GM12878 (cell line): Measurements from ENCODE around the gene LDLRAD4. TPM values are rescaled to one million over a fixed set of nuclear protein-coding genes. Genes with fewer than 3 reads are reported as not detected.

Experiments used
- ATAC-seq: fragments of 200-7000 bp; cut with Tn5 transposase; 3 replicates; pipeline ENCODE4 v1.9.1; 2020; ENCODE audit warnings: mild to moderate bottlenecking, moderate library complexity
- BruUV-seq: library from RNA; stranded (reverse); fragments of 400-500 nt; replicated peaks from 2 replicates; lab custom pipeline; 2021; lab: Mats Ljungman, UMichigan
- CTCF ChIA-PET: fragments of 300-600 bp; sonication (Branson Sonifier 250); formaldehyde crosslinking; extraction: SDS; loops from one replicate; lab custom pipeline; 2021; ENCODE audit warnings: inconsistent platforms; lab: Yijun Ruan, JAX
- POLR2A ChIA-PET: fragments of 350-600 bp; formaldehyde crosslinking; extraction: SDS; loops from one replicate; lab custom pipeline; 2021; ENCODE audit warnings: inconsistent platforms; lab: Charles Lee
- RAD21 ChIA-PET: fragments of 300-600 bp; sonication (Branson Sonifier 250); formaldehyde crosslinking; loops from one replicate; lab custom pipeline; 2023; ENCODE audit warnings: antibody characterized with exemption; ENCODE audit not compliant: unreplicated experiment; lab: Charles Lee
- SMC1A ChIA-PET: fragments of 300-600 bp; sonication (Branson Sonifier 250); formaldehyde crosslinking; loops from one replicate; lab custom pipeline; 2023; ENCODE audit not compliant: unreplicated experiment, uncharacterized antibody; lab: Charles Lee
- DNase-seq: peaks from one replicate; pipeline ENCODE4 v3.0.0-alpha.2; 2011; ENCODE audit warnings: low read depth, low spot score
- FAIRE-seq: peaks from 3 replicates; lab custom pipeline; 2011; peaks lifted over from hg19 to GRCh38; lab: Jason Lieb, UNC
- H2AFZ ChIP-seq: 2 replicates; pipeline ENCODE4 v1.6.0; 2011; ENCODE audit warnings: low read depth, low read length, control low read depth; ENCODE audit not compliant: control insufficient read depth
- H3K27ac ChIP-seq: 2 replicates; pipeline ENCODE4 v1.5.1; 2011; ENCODE audit warnings: control low read depth; ENCODE audit not compliant: control insufficient read depth, insufficient read depth
- H3K27me3 ChIP-seq, 2 experiments: replicated peaks in 1 of 2; 2 replicates each; pipeline versions ENCODE4 v1.6.0 to v1.6.1; 2011; ENCODE audit warnings: low read length in 1 of 2; ENCODE audit not compliant: control insufficient read depth in 2 of 2, insufficient read depth in 2 of 2
- H3K36me3 ChIP-seq, 2 experiments: 2 replicates each; pipeline ENCODE4 v1.5.1; 2011; ENCODE audit warnings: low read length in 1 of 2; ENCODE audit not compliant: control insufficient read depth in 2 of 2, insufficient read depth in 2 of 2
- H3K4me1 ChIP-seq: 2 replicates; pipeline ENCODE4 v1.6.1; 2011; ENCODE audit warnings: mild to moderate bottlenecking, low read length, moderate library complexity, mixed read lengths; ENCODE audit not compliant: control insufficient read depth, insufficient read depth
- H3K4me2 ChIP-seq: 2 replicates; pipeline ENCODE4 v1.6.0; 2011; ENCODE audit warnings: control low read depth; ENCODE audit not compliant: control insufficient read depth, insufficient read depth
- H3K4me3 ChIP-seq: fragments of 200-600 bp; sonication (generic); 2 replicates; pipeline ENCODE4 v1.5.1; 2016
- H3K79me2 ChIP-seq: 2 replicates; pipeline ENCODE4 v1.6.0; 2011; ENCODE audit warnings: low read length; ENCODE audit not compliant: control insufficient read depth, insufficient read depth
- H3K9ac ChIP-seq: 2 replicates; pipeline ENCODE4 v1.8.0; 2011; ENCODE audit warnings: low read length, control low read depth, mixed read lengths; ENCODE audit not compliant: control insufficient read depth, insufficient read depth
- H3K9me3 ChIP-seq: replicated peaks from 3 replicates; pipeline ENCODE4 v1.5.1; 2011; ENCODE audit warnings: mild to moderate bottlenecking, low read length; ENCODE audit not compliant: control insufficient read depth, insufficient read depth
- H4K20me1 ChIP-seq: 2 replicates; pipeline ENCODE4 v1.6.0; 2011; ENCODE audit not compliant: control insufficient read depth, insufficient read depth
- POLR2AphosphoS2 ChIP-seq: IDR thresholded peaks from 2 replicates; pipeline ENCODE4 v1.6.1; 2011; ENCODE audit warnings: low read depth, mild to moderate bottlenecking, low read length, improper control_type of control experiment, moderate library complexity
- POLR2AphosphoS5 ChIP-seq: IDR thresholded peaks from 2 replicates; pipeline ENCODE4 v1.6.1; 2011; ENCODE audit warnings: mild to moderate bottlenecking, low read length, inconsistent platforms
- SIX5 ChIP-seq: IDR thresholded peaks from 2 replicates; pipeline ENCODE4 v1.6.1; 2011; ENCODE audit warnings: mild to moderate bottlenecking, low read depth, low read length, moderate library complexity; ENCODE audit not compliant: severe bottlenecking
- SPI1 ChIP-seq: IDR thresholded peaks from 2 replicates; pipeline ENCODE4 v1.6.1; 2011; ENCODE audit warnings: low read depth, mild to moderate bottlenecking, low read length, moderate library complexity, borderline replicate concordance; ENCODE audit not compliant: insufficient read depth
- WGBS: methylation state at CpG from one replicate; pipeline ENCODE4 v1.1.6; 2016; ENCODE audit warnings: low lambda C conversion rate; ENCODE audit not compliant: insufficient replicate concordance, insufficient coverage; ENCODE audit errors: missing lambda C conversion rate; 5-methylcytosine and 5-hydroxymethylcytosine counted together
- in situ Hi-C: fragments of 300-500 bp; cut with MboI; formaldehyde crosslinking; loops from 9 replicates; pipeline ENCODE4 v1.14.3; 2018; ENCODE audit warnings: mixed read lengths
- intact Hi-C: fragments of 100-400 bp; cut with micrococcal nuclease; formaldehyde crosslinking; loops from one replicate; pipeline ENCODE4 v1.14.2; 2022; ENCODE audit not compliant: unreplicated experiment
- polyA plus RNA-seq, 11 experiments: library from polyadenylated mRNA; depleted of rRNA in 4 of 11; unstranded in 6 of 11; stranded (reverse) in 5 of 11; fragments of >200 nt; fragmentation: Nextera tagmentation in 4 of 11; fragmentation: Illumina TruSeq in 1 of 11; extraction: Ambion mirVana in 4 of 11; extraction: Trizol in 1 of 11; gene quantifications; 1 replicate in 1 of 11; 2 replicates in 10 of 11; pipeline versions ENCODE4 v1.2.1 to v1.2.3, GENCODE V29; 2011 to 2016; ENCODE audit warnings: inconsistent platforms in 2 of 11, missing spikeins in 2 of 11, low read depth in 1 of 11
- total RNA-seq, 4 experiments: library from RNA; depleted of rRNA in 3 of 4; stranded (reverse); fragments of >200 nt in 3 of 4; fragmentation: Illumina TruSeq in 1 of 4; extraction: Trizol in 1 of 4; gene quantifications; 2 replicates each; pipeline versions ENCODE4 v1.2.1 to v1.2.3, GENCODE V29; 2013 to 2021

LDLRAD4 gene
- total and polyA plus RNA-seq, 10 of the 15 experiments (the other 5 are each of a cell fraction or from before 2014, with no cell fraction given) = 2.7 to 16.8 (median 11.2) TPM

GRCh38 chr18:13577781-13578180 lies 359.2 kb downstream of the LDLRAD4 start:
- intact Hi-C loops = loop anchor here (1.0 to 2.0 kb wide), 3 partner anchors 8 to 34 kb away; no protein-coding TSS in a partner anchor
- CTCF ChIA-PET = interaction anchor here (0.6 to 3.9 kb wide), 10 partner anchors 8 to 165 kb away, joined by 3 to 31 read pairs (median 14); no protein-coding TSS in a partner anchor
- Histone ChIP-seq H3K9ac (peak overlapping the region; percentile 68), H3K36me3 (no peaks in the 10 kb centered on the region), H3K27ac (peak overlapping the region; percentile 92), H3K4me1 (peaks cover 33% of the 10 kb centered on the region), H2AFZ (no peak overlapping the region), H3K4me2 (peak overlapping the region; percentile 69), H3K9me3 (no peaks in the 10 kb centered on the region), H3K27me3 (no peaks in the 10 kb centered on the region), H3K4me3 (peak overlapping the region; percentile 51), H4K20me1 (no peaks in the 10 kb centered on the region), H3K79me2 (no peaks in the 10 kb centered on the region)
- peak; percentile 50 for ATAC-seq
- in situ Hi-C loops = no loop called here
- RAD21 ChIA-PET = interaction anchor here (0.8 to 9.3 kb wide), 8 partner anchors 9 to 52 kb away, joined by 3 to 156 read pairs (median 59); no protein-coding TSS in a partner anchor
- 29% methylated on average over 3 of the region's 3 CpGs for WGBS
- POLR2A ChIA-PET = interaction anchor here (1.1 to 4.0 kb wide), 8 partner anchors 10 to 149 kb away, joined by 3 to 108 read pairs (median 29); partner anchors contain the start of genes FAM210A and RNMT
- SMC1A ChIA-PET = interaction anchor here (1.0 to 6.8 kb wide), 9 partner anchors 9 to 51 kb away, joined by 3 to 133 read pairs (median 45); no protein-coding TSS in a partner anchor
- TSS peak; percentile 99 for BruUV-seq
- FAIRE-seq = no peak
- TF ChIP-seq POLR2AphosphoS5 (peak; percentile 1; the same call in 1 of the 2 replicates), POLR2AphosphoS2 (no peak)
- no peak for DNase-seq

GRCh38 chr18:13578400-13578799 lies 359.8 kb downstream of the LDLRAD4 start:
- Histone ChIP-seq H3K4me1 (peaks cover 33% of the 10 kb centered on the region), H3K9ac (peak overlapping the region; percentile 68; the same call in 1 of the 2 replicates), H3K36me3 (no peaks in the 10 kb centered on the region), H3K27ac (peak overlapping the region; percentile 92), H3K27me3 (no peaks in the 10 kb centered on the region), H2AFZ (no peak overlapping the region), H3K79me2 (no peaks in the 10 kb centered on the region), H3K9me3 (no peaks in the 10 kb centered on the region), H4K20me1 (no peaks in the 10 kb centered on the region), H3K4me3 (no peak overlapping the region; the same call in 1 of the 2 replicates), H3K4me2 (peak overlapping the region; percentile 69)
- FAIRE-seq (peak; percentile 52), DNase-seq (no peak), ATAC-seq (peak; percentile 65)
- POLR2A ChIA-PET = interaction anchor here (0.5 to 4.0 kb wide), 9 partner anchors 10 to 148 kb away, joined by 3 to 108 read pairs (median 6); partner anchors contain the start of genes FAM210A and RNMT
- in situ Hi-C loops = no loop called here
- TF ChIP-seq SIX5 (no peak), SPI1 (no peak)
- RAD21 ChIA-PET = interaction anchor here (1.8 to 9.3 kb wide), 6 partner anchors 8 to 51 kb away, joined by 6 to 156 read pairs (median 77); no protein-coding TSS in a partner anchor
- WGBS = 68% methylated on average over 6 of the region's 6 CpGs
- SMC1A ChIA-PET = interaction anchor here (0.9 to 6.8 kb wide), 8 partner anchors 8 to 54 kb away, joined by 4 to 133 read pairs (median 48); no protein-coding TSS in a partner anchor
- CTCF ChIA-PET = interaction anchor here (0.6 to 3.9 kb wide), 8 partner anchors 9 to 164 kb away, joined by 3 to 31 read pairs (median 11); no protein-coding TSS in a partner anchor
- intact Hi-C loops = no loop called here
- BruUV-seq = no TSS peak
